Measurements from ENCODE around the gene CALML6. TPM values are rescaled to one million over a fixed set of nuclear protein-coding genes. Genes with fewer than 3 reads are reported as not detected.

The CALML6 gene
- total RNA-seq (2014; rRNA removed; shearing (Covaris generic)), result 0.54 and 0.88 TPM in 2 replicates
- 2.4 and 5.1 TPM in 2 replicates for total RNA-seq (2022)
- Bru-seq, nascent RNA, result percentile 22 among the genes with signal in this experiment
- percentile 44 among the genes with signal in this experiment for BruChase-seq, experiment 1, labeled RNA remaining after a 6-hour chase
- percentile 27 among the genes with signal in this experiment for BruChase-seq, experiment 2, labeled RNA remaining after a 2-hour chase
- long read RNA-seq, result 0 reads

GRCh38 chr1:1914971-1915692 is at the start of gene CALML6:
Gene CALML6, plus strand, starts transcription at chr1:1915260. Its CDS starts 21 bp downstream, at chr1:1915281.
- POLR2A ChIA-PET, result no interaction called here
- DNase-seq (ENCODE audit: low spot score), result no peak
- CTCF ChIA-PET (ENCODE audit: unreplicated experiment), result no interaction called here
- Histone ChIP-seq H3K4me1 (ENCODE audit: insufficient read depth, low read length, poor library complexity, severe bottlenecking) (peaks cover 17% of the 10 kb centered on the region), H4K20me1 (ENCODE audit: insufficient read depth, low read length) (no peaks in the 10 kb centered on the region), H3K9me3 (ENCODE audit: low read length) (no peaks in the 10 kb centered on the region), H3K27ac (ENCODE audit: low read depth, low read length, poor library complexity, severe bottlenecking) (no peak within 1 kb of the TSS), H3K79me2 (ENCODE audit: insufficient read depth, low read depth, low read length) (no peaks in the 10 kb centered on the region), H3K36me3 (ENCODE audit: insufficient read depth, low read length) (no peaks in the 10 kb centered on the region), H3K4me2 (ENCODE audit: low read length) (no peak within 1 kb of the TSS), H3K4me3 (ENCODE audit: low read depth, low read length, poor library complexity, severe bottlenecking) (no peak within 1 kb of the TSS), H3K9me2 (ENCODE audit: insufficient read depth, low read length) (no peaks in the 10 kb centered on the region), H2AFZ (ENCODE audit: low read length) (no peak within 1 kb of the TSS)
- TF ChIP-seq EZH2phosphoT487 (IDR thresholded peaks at IDR 0.05; ENCODE audit: borderline replicate concordance, low read depth, low read length) (no peak), CTCF (conservative IDR thresholded peaks at IDR 0.05; ENCODE audit: low read length) (no peak)
- intact Hi-C loops (cut with micrococcal nuclease; ENCODE audit: unreplicated experiment), result no loop called here
- no TSS peak for BruUV-seq (replicated peaks)

GRCh38 chr1:1867164-1867563 is 47.9 kb upstream of the CALML6 start:
- no peak overlapping the region for H3K4me3 ChIP-seq (ENCODE audit: low read depth, low read length, poor library complexity, severe bottlenecking)
- BruUV-seq (replicated peaks), result no TSS peak
- no peak for DNase-seq (ENCODE audit: low spot score)
- H3K4me2 ChIP-seq (ENCODE audit: low read length), result no peak overlapping the region
- POLR2A ChIA-PET, result interaction anchor here (0.6 to 0.9 kb wide), 4 partner anchors 18 to 404 kb away, joined by 3 to 4 read pairs (median 3); no protein-coding TSS in a partner anchor
- H4K20me1 ChIP-seq (ENCODE audit: insufficient read depth, low read length), result peaks cover 14% of the 10 kb centered on the region
- H3K9me3 ChIP-seq (ENCODE audit: low read length), result peaks cover 4% of the 10 kb centered on the region; the same call in 1 of the 2 replicates
- H2AFZ ChIP-seq (ENCODE audit: low read length), result no peak overlapping the region
- peaks cover 100% of the 10 kb centered on the region for H3K79me2 ChIP-seq (ENCODE audit: insufficient read depth, low read depth, low read length)
- H3K4me1 ChIP-seq (ENCODE audit: insufficient read depth, low read length, poor library complexity, severe bottlenecking), result peaks cover 59% of the 10 kb centered on the region
- no peak overlapping the region for H3K27ac ChIP-seq (ENCODE audit: low read depth, low read length, poor library complexity, severe bottlenecking)
- TF ChIP-seq CTCF (conservative IDR thresholded peaks at IDR 0.05; ENCODE audit: low read length) (no peak), EZH2phosphoT487 (IDR thresholded peaks at IDR 0.05; ENCODE audit: borderline replicate concordance, low read depth, low read length) (no peak)
- no peaks in the 10 kb centered on the region for H3K9me2 ChIP-seq (ENCODE audit: insufficient read depth, low read length)
- H3K36me3 ChIP-seq (ENCODE audit: insufficient read depth, low read length), result peaks cover 92% of the 10 kb centered on the region
- intact Hi-C loops (cut with micrococcal nuclease; ENCODE audit: unreplicated experiment), result no loop called here
- CTCF ChIA-PET (ENCODE audit: unreplicated experiment), result no interaction called here

All from OCI-LY7 (cell line).